HUES48 (cell line): ENCODE measurements around the gene NUDCD2.
"Not testable (repeated sequence)": the region's sequence is repeated elsewhere in the genome, so short reads cannot be mapped to it uniquely, and the experiment has no call there.

ENCODE experiments used
- H3K27ac ChIP-seq: one replicate; pipeline ENCODE4 v1.7.0; 2013; ENCODE audit warnings: low read depth, low read length, inconsistent platforms
- H3K27me3 ChIP-seq: 2 replicates; pipeline ENCODE4 v1.6.1; 2013; ENCODE audit warnings: mild to moderate bottlenecking, low read length; ENCODE audit not compliant: control insufficient read depth, insufficient read depth
- H3K36me3 ChIP-seq: 2 replicates; pipeline ENCODE4 v1.6.1; 2013; ENCODE audit warnings: low read length; ENCODE audit not compliant: control insufficient read depth, insufficient read depth
- H3K4me1 ChIP-seq: 2 replicates; pipeline ENCODE4 v1.6.1; 2013; ENCODE audit warnings: mild to moderate bottlenecking, low read length; ENCODE audit not compliant: control insufficient read depth, insufficient read depth
- H3K4me3 ChIP-seq: 2 replicates; pipeline ENCODE4 v1.5.1; 2013; ENCODE audit warnings: mild to moderate bottlenecking, low read depth, low read length
- H3K9ac ChIP-seq: 2 replicates; pipeline ENCODE4 v1.6.1; 2013; ENCODE audit warnings: mild to moderate bottlenecking, low read depth, low read length, moderate library complexity
- H3K9me3 ChIP-seq: 2 replicates; pipeline ENCODE4 v1.6.1; 2013; ENCODE audit warnings: low read length; ENCODE audit not compliant: control insufficient read depth, insufficient read depth

NUDCD2 gene

GRCh38 chr5:163463063-163463435, 3.1 kb upstream of the NUDCD2 start:
- Histone ChIP-seq H3K27me3 (no peaks in the 10 kb centered on the region), H3K4me3 (no peak overlapping the region), H3K4me1 (peaks cover 6% of the 10 kb centered on the region; the same call in 1 of the 2 replicates), H3K9ac (no peak overlapping the region), H3K9me3 (no peaks in the 10 kb centered on the region), H3K36me3 (peaks cover 45% of the 10 kb centered on the region), H3K27ac (no peak overlapping the region)

- peaks cover 6% of the 10 kb centered on the region; the same call in 1 of the 2 replicates for H3K4me1 ChIP-seq
- H3K4me3 ChIP-seq = peak within 1 kb of the TSS; percentile 96
- H3K9ac ChIP-seq = peak within 1 kb of the TSS; percentile 89
- H3K36me3 ChIP-seq = peaks cover 37% of the 10 kb centered on the region
- H3K27me3 ChIP-seq = no peaks in the 10 kb centered on the region
- H3K27ac ChIP-seq = peak within 1 kb of the TSS; percentile 100
- H3K9me3 ChIP-seq = no peaks in the 10 kb centered on the region
These were observed 765 bp upstream of the NUDCD2 start, which contains the start of gene HMMR for GRCh38 chr5:163460562-163461171. Gene HMMR, plus strand, starts transcription at chr5:163460632. Its CDS starts 61 bp downstream, at chr5:163460693.

- peak overlapping the region; percentile 100 for H3K27ac ChIP-seq
- no peaks in the 10 kb centered on the region for H3K9me3 ChIP-seq
These were observed 462 bp downstream of the NUDCD2 start for GRCh38 chr5:163459462-163459818.

GRCh38 chr5:163458778-163459385, 1.0 kb downstream of the NUDCD2 start:
- H3K27me3 ChIP-seq = no peaks in the 10 kb centered on the region
- H3K9ac ChIP-seq = peak overlapping the region; percentile 89
- H3K27ac ChIP-seq = peak overlapping the region; percentile 100
- peaks cover 6% of the 10 kb centered on the region; the same call in 1 of the 2 replicates for H3K4me1 ChIP-seq
- H3K4me3 ChIP-seq = peak overlapping the region; percentile 84
- peaks cover 33% of the 10 kb centered on the region for H3K36me3 ChIP-seq
- H3K9me3 ChIP-seq = no peaks in the 10 kb centered on the region

More at GRCh38 chr5:163459462-163459818, 462 bp downstream of the NUDCD2 start:
- H3K27me3 ChIP-seq = no peaks in the 10 kb centered on the region
- H3K4me3 ChIP-seq = peak overlapping the region; percentile 84
- peaks cover 6% of the 10 kb centered on the region; the same call in 1 of the 2 replicates for H3K4me1 ChIP-seq
- peak overlapping the region; percentile 89 for H3K9ac ChIP-seq
- H3K36me3 ChIP-seq = peaks cover 36% of the 10 kb centered on the region

GRCh38 chr5:163456840-163457239, 3.1 kb downstream of the NUDCD2 start:
- peaks cover 46% of the 10 kb centered on the region for H3K36me3 ChIP-seq
- no peak overlapping the region for H3K9ac ChIP-seq
- H3K4me3 ChIP-seq = no peak overlapping the region

GRCh38 chr5:163456029-163456589, 3.8 kb downstream of the NUDCD2 start:
- Histone ChIP-seq H3K27me3 (no peaks in the 10 kb centered on the region), H3K36me3 (peaks cover 48% of the 10 kb centered on the region), H3K4me1 (no peaks in the 10 kb centered on the region), H3K9me3 (no peaks in the 10 kb centered on the region), H3K9ac (no peak overlapping the region), H3K4me3 (no peak overlapping the region), H3K27ac (no peak overlapping the region)

More at GRCh38 chr5:163456840-163457239, 3.1 kb downstream of the NUDCD2 start:
- no peak overlapping the region for H3K27ac ChIP-seq
- peaks cover 2% of the 10 kb centered on the region; the same call in 1 of the 2 replicates for H3K4me1 ChIP-seq
- no peaks in the 10 kb centered on the region for H3K27me3 ChIP-seq
- no peaks in the 10 kb centered on the region for H3K9me3 ChIP-seq

GRCh38 chr5:163455406-163455805, 4.5 kb downstream of the NUDCD2 start:
- not testable (repeated sequence) for H3K9me3 ChIP-seq, H3K9ac ChIP-seq, H3K4me1 ChIP-seq, H3K4me3 ChIP-seq, H3K27ac ChIP-seq, H3K27me3 ChIP-seq
- H3K36me3 ChIP-seq = peaks cover 55% of the 10 kb centered on the region

GRCh38 chr5:163453705-163454104, 6.2 kb downstream of the NUDCD2 start:
- peaks cover 67% of the 10 kb centered on the region for H3K36me3 ChIP-seq
- no peak overlapping the region for H3K27ac ChIP-seq
- H3K4me3 ChIP-seq = no peak overlapping the region
- no peaks in the 10 kb centered on the region for H3K9me3 ChIP-seq
- no peaks in the 10 kb centered on the region for H3K27me3 ChIP-seq
- no peaks in the 10 kb centered on the region for H3K4me1 ChIP-seq
- no peak overlapping the region for H3K9ac ChIP-seq

- Histone ChIP-seq H3K9ac (no peak overlapping the region), H3K27me3 (no peaks in the 10 kb centered on the region), H3K4me1 (no peaks in the 10 kb centered on the region), H3K4me3 (no peak overlapping the region), H3K27ac (peak overlapping the region; percentile 5), H3K36me3 (peaks cover 83% of the 10 kb centered on the region), H3K9me3 (no peaks in the 10 kb centered on the region)
These were observed 8.4 kb downstream of the NUDCD2 start for GRCh38 chr5:163451489-163451888.

GRCh38 chr5:163448491-163448890, 11.4 kb downstream of the NUDCD2 start:
- Histone ChIP-seq H3K4me3 (no peak overlapping the region), H3K9me3 (no peaks in the 10 kb centered on the region), H3K27ac (peak overlapping the region; percentile 15), H3K4me1 (no peaks in the 10 kb centered on the region), H3K27me3 (no peaks in the 10 kb centered on the region), H3K36me3 (peaks cover 88% of the 10 kb centered on the region), H3K9ac (no peak overlapping the region)

- H3K27ac ChIP-seq = no peak overlapping the region
- H3K9ac ChIP-seq = no peak overlapping the region
- H3K4me3 ChIP-seq = no peak overlapping the region
- no peaks in the 10 kb centered on the region for H3K27me3 ChIP-seq
- H3K9me3 ChIP-seq = no peaks in the 10 kb centered on the region
- no peaks in the 10 kb centered on the region for H3K4me1 ChIP-seq
- H3K36me3 ChIP-seq = peaks cover 87% of the 10 kb centered on the region
These were observed 12.0 kb downstream of the NUDCD2 start for GRCh38 chr5:163447875-163448274.
